NCI-H2081 (cell line): ENCODE data around the gene TBC1D8.

ENCODE experiments used
- DNase-seq, 2 experiments: peaks; one replicate each; lab custom pipeline; 2025; lab: John Stamatoyannopoulos, UW

Gene TBC1D8

GRCh38 chr2:100997509-100998234 is 153.5 kb downstream of the TBC1D8 start:
- no peak for DNase-seq

- DNase-seq = no peak
Observed at GRCh38 chr2:100995309-100996075, 155.7 kb downstream of the TBC1D8 start.

GRCh38 chr2:100993294-100993693 is 157.9 kb downstream of the TBC1D8 start:
- DNase-seq = no peak

- no peak for DNase-seq
Observed at GRCh38 chr2:100992262-100992661, 158.9 kb downstream of the TBC1D8 start.

GRCh38 chr2:100991404-100991773 is 159.8 kb downstream of the TBC1D8 start:
- no peak for DNase-seq

- no peak for DNase-seq
Observed at GRCh38 chr2:100990650-100991403, 160.4 kb downstream of the TBC1D8 start.

- DNase-seq = no peak
Observed at GRCh38 chr2:100990166-100990565, 161.0 kb downstream of the TBC1D8 start.

GRCh38 chr2:100989666-100990065 is 161.5 kb downstream of the TBC1D8 start:
- DNase-seq = no peak

GRCh38 chr2:100988630-100989417 is 162.4 kb downstream of the TBC1D8 start:
- DNase-seq = no peak

- no peak for DNase-seq
Observed at GRCh38 chr2:100987974-100988373, 163.2 kb downstream of the TBC1D8 start.

- no peak for DNase-seq
Observed at GRCh38 chr2:100987536-100987935, 163.6 kb downstream of the TBC1D8 start.

- no peak for DNase-seq
Observed at GRCh38 chr2:100986157-100986556, 165.0 kb downstream of the TBC1D8 start.

- DNase-seq = peak; percentile 51 to 77
Observed at GRCh38 chr2:100984892-100985307, 166.3 kb downstream of the TBC1D8 start.

- DNase-seq = no peak
Observed at GRCh38 chr2:100983684-100984310, 167.4 kb downstream of the TBC1D8 start.

GRCh38 chr2:100983201-100983600 is 168.0 kb downstream of the TBC1D8 start:
- DNase-seq = no peak

- no peak for DNase-seq
Observed at GRCh38 chr2:100982431-100982861, 168.7 kb downstream of the TBC1D8 start.

GRCh38 chr2:100981011-100981410 is 170.2 kb downstream of the TBC1D8 start:
- no peak for DNase-seq

- DNase-seq = no peak
Observed at GRCh38 chr2:100980046-100980445, 171.1 kb downstream of the TBC1D8 start.

- DNase-seq = no peak
Observed at GRCh38 chr2:100978582-100979191, 172.5 kb downstream of the TBC1D8 start.

- no peak for DNase-seq
Observed at GRCh38 chr2:100977511-100977910, 173.7 kb downstream of the TBC1D8 start.
